Panc1 (cell line): ENCODE data around the gene VSNL1. TPM values are rescaled to one million over a fixed set of nuclear protein-coding genes. Genes with fewer than 3 reads are reported as not detected.

Experiments used
- ATAC-seq: fragments of 200-7000 bp; cut with Tn5 transposase; 2 replicates; pipeline ENCODE4 v1.9.1; 2020; ENCODE audit warnings: mild to moderate bottlenecking, moderate library complexity
- BruUV-seq: library from RNA; stranded (reverse); fragments of 400-500 nt; replicated peaks from 2 replicates; lab custom pipeline; 2021; lab: Mats Ljungman, UMichigan
- CTCF ChIA-PET: fragments of 300-600 bp; sonication (Branson Sonifier 250); formaldehyde crosslinking; loops from one replicate; lab custom pipeline; 2022; ENCODE audit warnings: antibody characterized with exemption; lab: Charles Lee
- POLR2A ChIA-PET: fragments of 300-600 bp; sonication (Branson Sonifier 250); formaldehyde crosslinking; loops from one replicate; lab custom pipeline; 2022; ENCODE audit warnings: antibody characterized with exemption; lab: Charles Lee
- DNase-seq: peaks from one replicate; pipeline ENCODE4 v3.0.0-alpha.2; 2010; ENCODE audit warnings: low read depth, low spot score
- H3K27ac ChIP-seq: 2 replicates; pipeline ENCODE4 v1.5.1; 2011; ENCODE audit warnings: mild to moderate bottlenecking, low read length, inconsistent platforms
- H3K27me3 ChIP-seq: fragments of 200-500 bp; sonication (Bioruptor generic); 2 replicates; pipeline ENCODE4 v1.6.0; 2014; ENCODE audit warnings: low read length, inconsistent platforms; ENCODE audit not compliant: control insufficient read depth, insufficient read depth
- H3K36me3 ChIP-seq: fragments of 200-500 bp; sonication (Bioruptor generic); 2 replicates; pipeline ENCODE4 v1.5.1; 2014; ENCODE audit warnings: inconsistent platforms, mild to moderate bottlenecking, low read length, moderate library complexity; ENCODE audit not compliant: control insufficient read depth, insufficient read depth
- H3K4me1 ChIP-seq: 2 replicates; pipeline ENCODE4 v1.5.1; 2011; ENCODE audit warnings: inconsistent platforms, mild to moderate bottlenecking, low read length, moderate library complexity; ENCODE audit not compliant: control insufficient read depth, insufficient read depth
- H3K4me3 ChIP-seq, 2 experiments: 2 replicates each; pipeline ENCODE4 v1.5.1; 2011 to 2012; ENCODE audit warnings: low read depth in 2 of 2, low read length in 2 of 2, mild to moderate bottlenecking in 2 of 2, inconsistent platforms in 1 of 2, moderate library complexity in 1 of 2
- H3K9me3 ChIP-seq: fragments of 200-500 bp; sonication (Bioruptor generic); 2 replicates; pipeline ENCODE4 v1.5.1; 2014; ENCODE audit warnings: low read depth, mild to moderate bottlenecking, inconsistent platforms, low read length, moderate library complexity; ENCODE audit not compliant: control insufficient read depth, insufficient read depth
- POLR2AphosphoS5 ChIP-seq: IDR thresholded peaks from 2 replicates; pipeline ENCODE4 v1.6.1; 2012; ENCODE audit warnings: mild to moderate bottlenecking, low read depth, low read length, moderate library complexity
- SIN3A ChIP-seq: IDR thresholded peaks from 2 replicates; pipeline ENCODE4 v1.6.1; 2012; ENCODE audit warnings: low read depth, mild to moderate bottlenecking, low read length, moderate library complexity, borderline replicate concordance; ENCODE audit not compliant: insufficient read depth
- TCF7L2 ChIP-seq: IDR thresholded peaks from 2 replicates; pipeline ENCODE4 v1.6.1; 2011; ENCODE audit warnings: mild to moderate bottlenecking, low read depth, low read length, inconsistent platforms
- in situ Hi-C: cut with HindIII; loops from 2 replicates; pipeline ENCODE4 v1.10.0; 2016; ENCODE audit warnings: low sequenced_read_pairs, low pct_unique_long_range_greater_than_20kb
- intact Hi-C: fragments of 100-400 bp; cut with micrococcal nuclease; formaldehyde crosslinking; loops from one replicate; pipeline ENCODE4 v1.10.0; 2022; ENCODE audit not compliant: unreplicated experiment
- total RNA-seq: library from RNA; stranded (reverse); gene quantifications from one replicate; pipeline ENCODE4 v1.2.1, GENCODE V29; 2021; ENCODE audit not compliant: unreplicated experiment
- TF ChIP-seq, protein P1 (sequence below), 2 experiments: IDR thresholded peaks; 2 replicates each; pipeline ENCODE4 v1.6.1; 2011 to 2012; ENCODE audit warnings: low read depth in 2 of 2, control low read depth in 1 of 2, low read length in 1 of 2, mild to moderate bottlenecking in 1 of 2, moderate library complexity in 1 of 2; ENCODE audit not compliant: insufficient read depth in 1 of 2
- TF ChIP-seq, protein P2 (sequence below): fragments of 450-650 bp; IDR thresholded peaks from 2 replicates; pipeline ENCODE4 v1.5.1; 2017; ENCODE audit warnings: mild to moderate bottlenecking

The VSNL1 gene
- total RNA-seq, 1 experiment from 2014 or later = not detected

DNA sequence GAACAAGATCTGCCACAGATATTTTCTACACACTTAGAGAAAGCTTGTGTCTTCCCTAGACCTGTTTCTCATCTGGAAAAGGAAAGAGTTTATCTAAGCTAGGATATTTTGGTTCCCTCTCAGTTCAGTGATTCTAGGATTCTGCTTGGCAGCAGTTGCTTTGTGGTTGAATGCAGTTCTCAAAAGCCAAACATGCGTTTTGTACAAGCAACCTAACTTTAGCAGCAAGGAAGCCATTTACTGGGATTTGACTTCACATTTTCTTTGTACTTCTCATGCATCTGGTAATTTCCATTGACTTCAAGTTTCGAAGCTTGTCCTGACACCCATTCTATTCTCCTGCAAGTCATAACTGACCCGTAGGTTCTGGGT, 33.3 kb downstream of the VSNL1 start:
- CTCF ChIA-PET = no interaction called here
- no peak overlapping the region for H3K27ac ChIP-seq

DNA sequence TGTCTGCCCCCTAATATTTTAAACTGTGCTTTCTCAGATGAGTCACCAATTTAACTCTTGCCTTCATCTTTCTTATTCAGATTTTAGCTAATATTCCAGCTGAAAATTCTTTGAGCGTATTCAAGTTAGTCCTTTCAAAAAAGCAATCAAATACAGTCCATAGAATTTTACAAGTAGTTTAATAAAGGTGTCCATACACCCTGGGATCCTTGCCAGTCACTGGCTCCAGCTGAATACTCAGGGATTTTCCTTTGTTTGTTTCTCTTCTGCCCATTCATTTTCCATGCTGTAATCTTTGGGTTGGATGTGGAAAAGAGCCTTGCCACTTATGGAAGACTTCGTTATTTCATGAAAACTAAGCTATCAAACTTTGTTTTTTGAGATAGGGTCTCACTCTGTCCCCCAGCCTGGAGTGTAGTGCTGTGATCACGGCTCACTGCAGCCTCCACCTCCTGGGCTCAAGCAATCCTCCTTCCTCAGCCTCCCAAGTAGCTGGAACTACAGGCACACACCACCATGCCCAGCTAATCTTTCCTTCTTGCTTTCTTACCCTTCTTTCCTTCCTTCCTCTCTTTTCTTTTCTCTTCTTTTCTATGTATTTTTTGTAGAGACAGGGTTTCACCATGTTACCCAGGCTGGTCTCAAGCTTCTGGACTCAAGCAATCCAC, 34.0 kb downstream of the VSNL1 start:
- Histone ChIP-seq H3K36me3 (no peaks in the 10 kb centered on the region), H3K4me3 (no peak overlapping the region), H3K27ac (no peak overlapping the region), H3K4me1 (no peaks in the 10 kb centered on the region), H3K27me3 (no peaks in the 10 kb centered on the region), H3K9me3 (no peaks in the 10 kb centered on the region)
- intact Hi-C loops = no loop called here
- BruUV-seq = no TSS peak
- ChIA-PET CTCF (no interaction called here), POLR2A (no interaction called here)
- TF ChIP-seq SIN3A (no peak), TCF7L2 (no peak), POLR2AphosphoS5 (no peak)
- TF ChIP-seq, protein P1, sequence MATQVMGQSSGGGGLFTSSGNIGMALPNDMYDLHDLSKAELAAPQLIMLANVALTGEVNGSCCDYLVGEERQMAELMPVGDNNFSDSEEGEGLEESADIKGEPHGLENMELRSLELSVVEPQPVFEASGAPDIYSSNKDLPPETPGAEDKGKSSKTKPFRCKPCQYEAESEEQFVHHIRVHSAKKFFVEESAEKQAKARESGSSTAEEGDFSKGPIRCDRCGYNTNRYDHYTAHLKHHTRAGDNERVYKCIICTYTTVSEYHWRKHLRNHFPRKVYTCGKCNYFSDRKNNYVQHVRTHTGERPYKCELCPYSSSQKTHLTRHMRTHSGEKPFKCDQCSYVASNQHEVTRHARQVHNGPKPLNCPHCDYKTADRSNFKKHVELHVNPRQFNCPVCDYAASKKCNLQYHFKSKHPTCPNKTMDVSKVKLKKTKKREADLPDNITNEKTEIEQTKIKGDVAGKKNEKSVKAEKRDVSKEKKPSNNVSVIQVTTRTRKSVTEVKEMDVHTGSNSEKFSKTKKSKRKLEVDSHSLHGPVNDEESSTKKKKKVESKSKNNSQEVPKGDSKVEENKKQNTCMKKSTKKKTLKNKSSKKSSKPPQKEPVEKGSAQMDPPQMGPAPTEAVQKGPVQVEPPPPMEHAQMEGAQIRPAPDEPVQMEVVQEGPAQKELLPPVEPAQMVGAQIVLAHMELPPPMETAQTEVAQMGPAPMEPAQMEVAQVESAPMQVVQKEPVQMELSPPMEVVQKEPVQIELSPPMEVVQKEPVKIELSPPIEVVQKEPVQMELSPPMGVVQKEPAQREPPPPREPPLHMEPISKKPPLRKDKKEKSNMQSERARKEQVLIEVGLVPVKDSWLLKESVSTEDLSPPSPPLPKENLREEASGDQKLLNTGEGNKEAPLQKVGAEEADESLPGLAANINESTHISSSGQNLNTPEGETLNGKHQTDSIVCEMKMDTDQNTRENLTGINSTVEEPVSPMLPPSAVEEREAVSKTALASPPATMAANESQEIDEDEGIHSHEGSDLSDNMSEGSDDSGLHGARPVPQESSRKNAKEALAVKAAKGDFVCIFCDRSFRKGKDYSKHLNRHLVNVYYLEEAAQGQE (IDR thresholded peaks at IDR 0.05; ENCODE audit: insufficient read depth in 1 of 2, low read depth in 2 of 2, low read length in 1 of 2) = no peak
- TF ChIP-seq, protein P2, sequence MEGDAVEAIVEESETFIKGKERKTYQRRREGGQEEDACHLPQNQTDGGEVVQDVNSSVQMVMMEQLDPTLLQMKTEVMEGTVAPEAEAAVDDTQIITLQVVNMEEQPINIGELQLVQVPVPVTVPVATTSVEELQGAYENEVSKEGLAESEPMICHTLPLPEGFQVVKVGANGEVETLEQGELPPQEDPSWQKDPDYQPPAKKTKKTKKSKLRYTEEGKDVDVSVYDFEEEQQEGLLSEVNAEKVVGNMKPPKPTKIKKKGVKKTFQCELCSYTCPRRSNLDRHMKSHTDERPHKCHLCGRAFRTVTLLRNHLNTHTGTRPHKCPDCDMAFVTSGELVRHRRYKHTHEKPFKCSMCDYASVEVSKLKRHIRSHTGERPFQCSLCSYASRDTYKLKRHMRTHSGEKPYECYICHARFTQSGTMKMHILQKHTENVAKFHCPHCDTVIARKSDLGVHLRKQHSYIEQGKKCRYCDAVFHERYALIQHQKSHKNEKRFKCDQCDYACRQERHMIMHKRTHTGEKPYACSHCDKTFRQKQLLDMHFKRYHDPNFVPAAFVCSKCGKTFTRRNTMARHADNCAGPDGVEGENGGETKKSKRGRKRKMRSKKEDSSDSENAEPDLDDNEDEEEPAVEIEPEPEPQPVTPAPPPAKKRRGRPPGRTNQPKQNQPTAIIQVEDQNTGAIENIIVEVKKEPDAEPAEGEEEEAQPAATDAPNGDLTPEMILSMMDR = no peak
- DNase-seq (no peak), ATAC-seq (no peak)
- in situ Hi-C loops = no loop called here

More for the DNA sequence above, 33.3 kb downstream of the VSNL1 start:
- TF ChIP-seq, protein P2 = no peak
- TF ChIP-seq, protein P1 (IDR thresholded peaks at IDR 0.05; ENCODE audit: insufficient read depth in 1 of 2, low read depth in 2 of 2, low read length in 1 of 2) = no peak
- no peak for TF ChIP-seq POLR2AphosphoS5
- TF ChIP-seq TCF7L2 = no peak
- TF ChIP-seq SIN3A = no peak
- BruUV-seq = no TSS peak
- H3K4me3 ChIP-seq = no peak overlapping the region
- H3K36me3 ChIP-seq = no peaks in the 10 kb centered on the region
- no peaks in the 10 kb centered on the region for H3K4me1 ChIP-seq
- DNase-seq (no peak), ATAC-seq (no peak)
- intact Hi-C loops (no loop called here), in situ Hi-C loops (no loop called here)
- no peaks in the 10 kb centered on the region for H3K27me3 ChIP-seq
- POLR2A ChIA-PET = no interaction called here
- H3K9me3 ChIP-seq = no peaks in the 10 kb centered on the region
